Measurements from ENCODE around the gene INTS14. TPM values are rescaled to one million over a fixed set of nuclear protein-coding genes. Genes with fewer than 3 reads are reported as not detected.

Gene INTS14
- total and polyA plus RNA-seq, 2 of the 8 experiments (the other 6 are each of a cell fraction or from before 2014, with no cell fraction given): 33.1 to 33.7 TPM

DNA sequence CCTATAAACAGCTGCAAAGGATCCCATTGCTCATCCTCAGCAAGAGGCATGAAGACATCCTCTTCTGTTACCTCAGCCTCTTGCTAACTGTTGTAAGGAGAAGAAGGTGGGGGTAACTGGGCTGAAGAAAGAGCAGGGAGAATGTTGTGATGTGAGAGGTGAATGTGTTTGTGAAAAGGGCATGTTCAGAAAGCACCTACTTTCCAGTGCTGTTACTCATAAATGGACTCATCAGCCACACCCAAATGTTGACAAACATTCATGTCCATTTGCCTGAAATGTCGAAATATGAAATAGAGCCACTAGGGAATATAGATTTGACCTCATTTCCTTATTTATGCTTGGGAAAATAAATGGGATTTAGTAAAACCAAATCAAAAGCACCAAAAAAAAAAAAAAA lies 23.4 kb upstream of the INTS14 start:
- no peak for FAIRE-seq
- Histone ChIP-seq H4K91ac (replicated peaks; ENCODE audit: insufficient read length, low read length) (no peak overlapping the region), H3K23me2 (ENCODE audit: low read depth, low read length) (no peaks in the 10 kb centered on the region), H3K79me1 (ENCODE audit: low read depth, low read length) (no peaks in the 10 kb centered on the region), H3K36me3 (ENCODE audit: control insufficient read depth in 2 of 4, insufficient read depth in 4 of 4, low read length in 3 of 4) (no peaks in the 10 kb centered on the region), H3K14ac (ENCODE audit: insufficient read length) (no peak overlapping the region), H2BK5ac (ENCODE audit: low read depth, low read length) (no peak overlapping the region), H3K4me2 (ENCODE audit: insufficient read depth in 1 of 2, low read depth in 2 of 2, low read length in 2 of 2) (no peak overlapping the region), H2BK120ac (replicated peaks; ENCODE audit: low read depth, low read length) (no peak overlapping the region), H3K4me3 (ENCODE audit: extremely low read depth in 1 of 4, insufficient read depth in 2 of 4, low read depth in 3 of 4, low read length in 4 of 4) (no peak overlapping the region), H3K23ac (ENCODE audit: insufficient read length) (no peak overlapping the region), H4K20me1 (replicated peaks in 1 of 2; ENCODE audit: control insufficient read depth in 1 of 2, insufficient read depth in 2 of 2, low read length in 2 of 2) (no peaks in the 10 kb centered on the region), H4K5ac (ENCODE audit: insufficient read length, low read depth, low read length) (no peak overlapping the region), H3K9me3 (ENCODE audit: insufficient read depth in 2 of 2, low read depth in 1 of 2, low read length in 1 of 2) (no peaks in the 10 kb centered on the region), H3K9ac (replicated peaks in 1 of 4; ENCODE audit: extremely low read depth in 1 of 4, low read depth in 3 of 4, low read length in 3 of 4) (no peak overlapping the region), H2BK12ac (ENCODE audit: low read depth, low read length) (no peak overlapping the region), H3K56ac (replicated peaks; ENCODE audit: insufficient read length, low read depth, low read length) (no peak overlapping the region), H3K4ac (replicated peaks; ENCODE audit: insufficient read length, low read depth, low read length) (no peak overlapping the region), H2BK20ac (ENCODE audit: low read length) (no peak overlapping the region), H2BK15ac (ENCODE audit: low read length) (no peak overlapping the region), H4K8ac (ENCODE audit: extremely low read depth, insufficient read depth, low read length) (no peak overlapping the region), H3K4me1 (replicated peaks in 1 of 4; ENCODE audit: control insufficient read depth in 3 of 4, insufficient read depth in 4 of 4, low read length in 3 of 4) (peaks cover 0 to 6% (median under 1%) of the 10 kb centered on the region in 4 experiments; a peak in 1 of 7 replicates), H2AK5ac (ENCODE audit: low read depth, low read length) (no peak overlapping the region), H3K18ac (ENCODE audit: extremely low read depth, low read length) (no peak overlapping the region), H3K27me3 (replicated peaks in 1 of 4; ENCODE audit: control insufficient read depth in 3 of 4, extremely low read depth in 1 of 4, insufficient read depth in 3 of 4, low read length in 3 of 4) (no peaks in the 10 kb centered on the region), H2AFZ (ENCODE audit: low read length) (no peak overlapping the region), H3K79me2 (ENCODE audit: control insufficient read depth in 1 of 2, insufficient read depth in 2 of 2, low read length in 2 of 2) (no peaks in the 10 kb centered on the region), H3K27ac (ENCODE audit: low read depth, low read length) (no peak overlapping the region)
- 81% methylated on average over 1 of the region's 1 CpG; no CpG with 5 or more reads in 1 of the 2 experiments for WGBS, 2 experiments (ENCODE audit: extremely low coverage in 1 of 2, insufficient coverage in 1 of 2, insufficient read length in 1 of 2, insufficient replicate concordance in 2 of 2, low coverage in 1 of 2, low lambda C conversion rate in 2 of 2, missing lambda C conversion rate in 1 of 2)
- DNase-seq (ENCODE audit: low read depth in 1 of 2, low spot score in 2 of 2): no peak
- ChIA-PET CTCF (ENCODE audit: partially characterized antibody) (interaction anchor here (1.1 to 2.1 kb wide), 2 partner anchors 8 to 223 kb away, joined by 3 to 5 read pairs; no protein-coding TSS in a partner anchor), POLR2A (ENCODE audit: partially characterized antibody) (interaction anchor here (1.1 to 2.0 kb wide), 2 partner anchors 23 to 235 kb away, joined by 5 read pairs; partner anchors contain the start of genes INTS14 and RAB11A)
- TF ChIP-seq CBX8 (IDR thresholded peaks at IDR 0.05; ENCODE audit: borderline replicate concordance, low read depth, low read length): no peak
- no peak for TF ChIP-seq PHF8 (conservative IDR thresholded peaks at IDR 0.05; ENCODE audit: low read depth, low read length)
- TF ChIP-seq, protein P1, sequence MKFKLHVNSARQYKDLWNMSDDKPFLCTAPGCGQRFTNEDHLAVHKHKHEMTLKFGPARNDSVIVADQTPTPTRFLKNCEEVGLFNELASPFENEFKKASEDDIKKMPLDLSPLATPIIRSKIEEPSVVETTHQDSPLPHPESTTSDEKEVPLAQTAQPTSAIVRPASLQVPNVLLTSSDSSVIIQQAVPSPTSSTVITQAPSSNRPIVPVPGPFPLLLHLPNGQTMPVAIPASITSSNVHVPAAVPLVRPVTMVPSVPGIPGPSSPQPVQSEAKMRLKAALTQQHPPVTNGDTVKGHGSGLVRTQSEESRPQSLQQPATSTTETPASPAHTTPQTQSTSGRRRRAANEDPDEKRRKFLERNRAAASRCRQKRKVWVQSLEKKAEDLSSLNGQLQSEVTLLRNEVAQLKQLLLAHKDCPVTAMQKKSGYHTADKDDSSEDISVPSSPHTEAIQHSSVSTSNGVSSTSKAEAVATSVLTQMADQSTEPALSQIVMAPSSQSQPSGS (IDR thresholded peaks at IDR 0.05; ENCODE audit: low read length): no peak
- TF ChIP-seq, protein P2, sequence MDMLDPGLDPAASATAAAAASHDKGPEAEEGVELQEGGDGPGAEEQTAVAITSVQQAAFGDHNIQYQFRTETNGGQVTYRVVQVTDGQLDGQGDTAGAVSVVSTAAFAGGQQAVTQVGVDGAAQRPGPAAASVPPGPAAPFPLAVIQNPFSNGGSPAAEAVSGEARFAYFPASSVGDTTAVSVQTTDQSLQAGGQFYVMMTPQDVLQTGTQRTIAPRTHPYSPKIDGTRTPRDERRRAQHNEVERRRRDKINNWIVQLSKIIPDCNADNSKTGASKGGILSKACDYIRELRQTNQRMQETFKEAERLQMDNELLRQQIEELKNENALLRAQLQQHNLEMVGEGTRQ (IDR thresholded peaks at IDR 0.05; ENCODE audit: low read length): no peak
- no peak for TF ChIP-seq RXRA (IDR thresholded peaks at IDR 0.05; ENCODE audit: insufficient read depth, low read depth, low read length)
- no peak for TF ChIP-seq KDM1A (IDR thresholded peaks at IDR 0.05; ENCODE audit: borderline replicate concordance, low read length)
- TF ChIP-seq CBX5 (IDR thresholded peaks at IDR 0.05; ENCODE audit: low read depth, low read length): no peak
- TF ChIP-seq SIN3A (conservative IDR thresholded peaks at IDR 0.05 in 1 of 2, IDR thresholded peaks at IDR 0.05 in 1 of 2; ENCODE audit: low read depth in 1 of 2, low read length in 2 of 2): no peak
- TF ChIP-seq SUZ12 (IDR thresholded peaks at IDR 0.05; ENCODE audit: low read length): no peak
- TF ChIP-seq KDM4A (IDR thresholded peaks at IDR 0.05; ENCODE audit: low read depth, low read length, severe bottlenecking): no peak
- TF ChIP-seq JUND (IDR thresholded peaks at IDR 0.05; ENCODE audit: low read length): no peak
